GM12864 (cell line): ENCODE data around the gene AADAT.

Experiments
- DNase-seq: peaks from one replicate; pipeline ENCODE4 v3.0.0-alpha.2; 2011; ENCODE audit warnings: low read depth
- H3K4me3 ChIP-seq: 2 replicates; pipeline ENCODE4 v1.5.1; 2011; ENCODE audit warnings: mild to moderate bottlenecking, low read depth, low read length, control low read depth
- CTCF ChIP-seq: IDR thresholded peaks from 2 replicates; pipeline ENCODE4 v1.5.1; 2011; ENCODE audit warnings: low read depth, mild to moderate bottlenecking, moderate library complexity, low read length, control low read depth, inconsistent platforms; ENCODE audit errors: missing control alignments

Gene AADAT

DNA sequence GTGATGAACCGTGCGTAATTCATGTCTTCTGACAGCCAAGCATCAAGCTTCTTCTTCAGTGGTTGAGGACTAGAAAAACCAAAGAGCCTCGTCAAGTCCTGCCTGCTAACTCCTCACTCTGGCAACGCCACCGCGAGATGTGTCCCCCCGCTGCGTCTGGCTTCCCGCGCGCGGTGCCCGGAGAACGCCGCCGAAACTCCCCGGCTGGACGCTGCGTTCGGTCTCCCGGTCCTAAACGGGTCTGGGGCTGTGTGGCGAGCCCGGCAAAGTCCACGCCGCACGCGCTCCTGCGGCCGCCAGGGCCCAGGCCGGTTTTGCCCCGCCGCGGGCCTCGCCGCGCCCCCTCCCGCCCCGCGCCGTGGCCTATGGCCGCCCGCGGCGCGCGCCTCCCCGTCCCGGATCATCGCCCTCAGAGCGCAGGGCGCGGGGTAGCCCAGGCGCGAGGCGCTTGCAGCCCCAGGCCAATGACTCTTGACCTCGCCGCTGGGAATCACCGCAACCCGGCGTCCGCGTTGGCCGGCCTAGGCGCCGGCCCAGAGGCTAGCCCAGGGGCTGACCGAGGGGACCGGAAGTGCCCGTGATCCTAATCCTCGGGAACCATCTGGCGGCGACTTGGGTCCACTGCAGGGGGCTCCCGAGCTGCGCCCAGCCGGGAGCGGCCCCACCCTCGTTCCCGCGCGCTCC lies at the start of gene AADAT:
Gene AADAT, minus strand, starts transcription at position 289 of the 684 bp plus-strand sequence. Its CDS starts 266 bp downstream, at position 23.
- DNase-seq, result no peak
- no peak within 1 kb of the TSS for H3K4me3 ChIP-seq
- TF ChIP-seq CTCF, result peak; percentile 19

DNA sequence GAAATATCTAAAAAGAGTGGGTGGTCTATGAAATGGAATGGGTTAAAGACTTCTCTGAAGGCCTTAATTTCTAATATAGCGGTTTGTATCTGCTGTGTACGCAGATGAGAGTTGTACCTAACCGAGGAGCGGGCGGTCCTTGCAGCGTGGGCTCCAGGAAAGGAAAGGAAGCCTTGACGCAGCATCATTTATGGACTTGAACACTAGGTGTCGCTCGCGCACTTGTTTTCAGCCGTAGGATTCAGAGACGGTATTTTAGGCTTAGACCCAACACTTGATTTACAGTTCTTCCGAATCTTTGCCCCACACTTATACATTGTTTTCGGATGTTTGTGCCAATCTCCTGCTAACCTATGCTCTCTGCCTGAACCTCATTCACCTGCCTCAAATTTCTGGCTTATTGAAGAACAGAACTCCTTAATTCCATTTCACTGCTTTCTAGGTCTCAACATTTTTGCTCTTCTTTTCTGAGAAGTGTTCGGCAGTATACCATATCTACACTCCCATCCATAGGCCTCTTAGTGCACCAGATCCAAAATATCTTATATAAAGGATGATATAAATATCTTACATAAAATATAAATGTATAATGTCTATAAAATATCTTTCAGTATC lies 48.9 kb upstream of the AADAT start:
- TF ChIP-seq CTCF, result peak; percentile 89
- H3K4me3 ChIP-seq, result no peak overlapping the region
- peak; percentile 40 for DNase-seq

- no peak for TF ChIP-seq CTCF
- no peak overlapping the region for H3K4me3 ChIP-seq
- no peak for DNase-seq
Observed at GRCh38 chr4:170137927-170138326, 48.2 kb upstream of the AADAT start.

GRCh38 chr4:170137466-170137865 lies 47.7 kb upstream of the AADAT start:
- no peak overlapping the region for H3K4me3 ChIP-seq
- TF ChIP-seq CTCF, result no peak
- no peak for DNase-seq

- no peak for TF ChIP-seq CTCF
- no peak overlapping the region for H3K4me3 ChIP-seq
- no peak for DNase-seq
Observed at GRCh38 chr4:170134821-170135220, 45.1 kb upstream of the AADAT start.

DNA sequence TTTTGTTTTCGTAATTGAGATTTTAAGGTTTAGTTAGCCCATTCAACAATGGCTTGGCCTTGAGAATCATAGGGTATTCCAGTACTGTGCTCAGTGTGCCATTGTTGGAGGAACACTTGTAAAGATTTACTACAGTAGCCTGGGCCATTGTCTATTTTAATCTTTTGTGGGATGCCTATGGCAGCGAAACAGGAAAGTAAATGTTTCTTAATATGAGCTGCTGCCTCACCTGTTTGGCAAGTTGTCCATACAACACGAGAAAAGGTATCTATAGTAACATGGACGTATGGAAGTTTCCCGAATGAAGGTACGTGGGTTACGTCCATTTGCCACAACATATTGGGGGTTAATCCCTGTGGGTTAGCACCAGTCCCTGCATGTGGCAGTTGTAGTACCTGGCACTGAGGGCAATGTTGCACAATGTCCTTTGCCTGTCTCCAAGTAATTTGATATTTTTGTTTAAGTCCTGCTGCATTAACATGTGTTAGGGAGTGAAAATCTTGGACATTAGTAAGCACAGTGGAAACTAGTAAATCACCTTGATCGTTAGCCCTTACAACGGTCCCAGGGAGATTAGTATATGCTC lies 38.6 kb upstream of the AADAT start:
- no peak overlapping the region for H3K4me3 ChIP-seq
- TF ChIP-seq CTCF, result no peak
- no peak for DNase-seq

- no peak for TF ChIP-seq CTCF
- DNase-seq, result no peak
- H3K4me3 ChIP-seq, result no peak overlapping the region
Observed at GRCh38 chr4:170127758-170128157, 38.0 kb upstream of the AADAT start.
